Measurements from ENCODE around the gene EXOC8. TPM values are rescaled to one million over a fixed set of nuclear protein-coding genes. Genes with fewer than 3 reads are reported as not detected.
"Not testable (repeated sequence)": the region's sequence is repeated elsewhere in the genome, so short reads cannot be mapped to it uniquely, and the experiment has no call there.

The EXOC8 gene
- total RNA-seq, 1 experiment from 2014 or later: 11.3 TPM

DNA sequence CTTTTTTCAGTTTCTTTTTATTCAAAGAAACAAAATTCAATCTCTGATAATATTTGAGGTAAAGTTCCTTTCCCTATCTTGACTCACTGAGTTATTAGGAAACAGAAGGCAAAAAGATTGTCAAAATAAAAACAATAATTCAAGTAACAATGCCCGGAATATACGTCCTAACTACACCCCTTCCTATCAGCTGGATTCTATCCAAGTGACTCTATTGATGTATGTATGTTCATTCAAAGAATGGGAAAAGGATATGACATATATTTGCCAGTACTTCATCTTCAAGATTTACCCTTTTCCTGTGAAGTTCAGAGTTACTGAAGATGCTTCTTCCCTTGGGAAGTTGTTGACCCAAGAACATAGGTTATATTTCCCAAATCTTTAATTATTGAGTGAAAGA lies 14.2 kb upstream of the EXOC8 start:
- DNase-seq (ENCODE audit: low spot score): no peak
- Mint-ChIP-seq H3K9me3 (no peaks in the 10 kb centered on the region), H3K27me3 (ENCODE audit: low read depth) (no peaks in the 10 kb centered on the region), H3K4me3 (no peak overlapping the region), H3K36me3 (peaks cover 36% of the 10 kb centered on the region), H3K27ac (no peak overlapping the region), H3K4me1 (no peaks in the 10 kb centered on the region)
- POLR2A ChIA-PET: no interaction called here
- TF ChIP-seq ZNF219 (CRISPR knock-in tag; IDR thresholded peaks at IDR 0.05; ENCODE audit: borderline replicate concordance) (no peak), ZNF263 (CRISPR knock-in tag; IDR thresholded peaks at IDR 0.05; ENCODE audit: low read depth) (no peak), CREM (CRISPR knock-in tag; IDR thresholded peaks at IDR 0.05) (no peak)
- TF ChIP-seq, protein P1, sequence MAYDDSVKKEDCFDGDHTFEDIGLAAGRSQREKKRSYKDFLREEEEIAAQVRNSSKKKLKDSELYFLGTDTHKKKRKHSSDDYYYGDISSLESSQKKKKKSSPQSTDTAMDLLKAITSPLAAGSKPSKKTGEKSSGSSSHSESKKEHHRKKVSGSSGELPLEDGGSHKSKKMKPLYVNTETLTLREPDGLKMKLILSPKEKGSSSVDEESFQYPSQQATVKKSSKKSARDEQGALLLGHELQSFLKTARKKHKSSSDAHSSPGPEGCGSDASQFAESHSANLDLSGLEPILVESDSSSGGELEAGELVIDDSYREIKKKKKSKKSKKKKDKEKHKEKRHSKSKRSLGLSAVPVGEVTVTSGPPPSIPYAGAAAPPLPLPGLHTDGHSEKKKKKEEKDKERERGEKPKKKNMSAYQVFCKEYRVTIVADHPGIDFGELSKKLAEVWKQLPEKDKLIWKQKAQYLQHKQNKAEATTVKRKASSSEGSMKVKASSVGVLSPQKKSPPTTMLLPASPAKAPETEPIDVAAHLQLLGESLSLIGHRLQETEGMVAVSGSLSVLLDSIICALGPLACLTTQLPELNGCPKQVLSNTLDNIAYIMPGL (CRISPR knock-in tag; IDR thresholded peaks at IDR 0.05): no peak
- ATAC-seq: no peak
- CTCF ChIA-PET: no interaction called here

DNA sequence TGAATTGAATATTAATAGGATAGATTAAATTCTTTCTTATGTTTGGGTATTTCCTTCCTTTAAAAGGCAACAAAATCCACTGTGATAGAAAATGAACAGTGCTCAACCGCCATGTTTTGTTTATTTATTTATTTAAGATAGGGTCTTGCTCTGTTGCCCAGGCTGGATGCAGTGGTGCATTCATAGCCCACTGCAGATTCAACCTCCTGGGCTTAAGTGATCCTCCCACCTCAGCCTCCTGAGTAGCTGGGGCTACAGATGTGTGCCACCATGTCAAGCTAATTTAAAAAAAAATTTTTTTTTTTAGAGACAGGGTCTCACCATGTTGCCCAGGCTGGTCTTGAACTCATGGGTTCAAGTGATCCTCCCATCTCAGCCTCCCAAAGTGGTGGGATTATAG lies 11.2 kb upstream of the EXOC8 start:
- CTCF ChIA-PET, H3K27ac Mint-ChIP-seq: not testable (repeated sequence)

DNA sequence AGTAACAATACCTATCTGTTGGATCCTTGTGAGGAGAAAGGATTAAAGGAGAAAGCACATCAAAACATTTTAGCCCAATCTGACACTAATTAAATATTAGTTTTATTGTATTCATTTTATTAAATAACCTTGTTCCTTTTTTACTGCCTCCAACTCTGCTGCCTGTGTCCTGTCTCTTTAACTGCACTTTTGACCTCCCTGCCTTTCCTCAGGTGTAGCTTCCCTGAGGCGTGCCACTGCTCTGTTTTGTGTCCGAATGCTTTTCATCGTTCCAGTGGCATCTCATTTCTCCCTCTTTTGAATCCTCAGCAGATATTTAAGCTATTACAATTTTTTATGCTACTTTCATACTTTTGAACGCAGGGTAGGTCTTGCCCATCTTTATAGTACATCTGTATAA lies 10.8 kb upstream of the EXOC8 start:
- POLR2A ChIA-PET: no interaction called here
- no peak overlapping the region for H3K4me3 Mint-ChIP-seq
- TF ChIP-seq ZBTB21 (CRISPR knock-in tag; IDR thresholded peaks at IDR 0.05; ENCODE audit: borderline replicate concordance): no peak
- no peak for TF ChIP-seq TP53 (CRISPR knock-in tag; IDR thresholded peaks at IDR 0.05)
- TF ChIP-seq ZNF232 (CRISPR knock-in tag; IDR thresholded peaks at IDR 0.05): no peak
- no peak for TF ChIP-seq ZNF121 (CRISPR knock-in tag; IDR thresholded peaks at IDR 0.05)
- no peak for TF ChIP-seq FOXP1 (CRISPR knock-in tag; IDR thresholded peaks at IDR 0.05; ENCODE audit: borderline replicate concordance)
- TF ChIP-seq TEAD1 (CRISPR knock-in tag; IDR thresholded peaks at IDR 0.05): no peak
- TF ChIP-seq, protein P2, sequence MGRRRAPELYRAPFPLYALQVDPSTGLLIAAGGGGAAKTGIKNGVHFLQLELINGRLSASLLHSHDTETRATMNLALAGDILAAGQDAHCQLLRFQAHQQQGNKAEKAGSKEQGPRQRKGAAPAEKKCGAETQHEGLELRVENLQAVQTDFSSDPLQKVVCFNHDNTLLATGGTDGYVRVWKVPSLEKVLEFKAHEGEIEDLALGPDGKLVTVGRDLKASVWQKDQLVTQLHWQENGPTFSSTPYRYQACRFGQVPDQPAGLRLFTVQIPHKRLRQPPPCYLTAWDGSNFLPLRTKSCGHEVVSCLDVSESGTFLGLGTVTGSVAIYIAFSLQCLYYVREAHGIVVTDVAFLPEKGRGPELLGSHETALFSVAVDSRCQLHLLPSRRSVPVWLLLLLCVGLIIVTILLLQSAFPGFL (CRISPR knock-in tag; IDR thresholded peaks at IDR 0.05; ENCODE audit: borderline replicate concordance): no peak
- no peak for TF ChIP-seq SMAD3 (CRISPR knock-in tag; IDR thresholded peaks at IDR 0.05; ENCODE audit: borderline replicate concordance)
- TF ChIP-seq NR3C1 (CRISPR knock-in tag; conservative IDR thresholded peaks at IDR 0.05; ENCODE audit: low read depth): no peak
- TF ChIP-seq FOXJ3 (CRISPR knock-in tag; IDR thresholded peaks at IDR 0.05; ENCODE audit: borderline replicate concordance): no peak
- TF ChIP-seq ETV6 (CRISPR knock-in tag; IDR thresholded peaks at IDR 0.05): no peak
- TF ChIP-seq, protein P3, sequence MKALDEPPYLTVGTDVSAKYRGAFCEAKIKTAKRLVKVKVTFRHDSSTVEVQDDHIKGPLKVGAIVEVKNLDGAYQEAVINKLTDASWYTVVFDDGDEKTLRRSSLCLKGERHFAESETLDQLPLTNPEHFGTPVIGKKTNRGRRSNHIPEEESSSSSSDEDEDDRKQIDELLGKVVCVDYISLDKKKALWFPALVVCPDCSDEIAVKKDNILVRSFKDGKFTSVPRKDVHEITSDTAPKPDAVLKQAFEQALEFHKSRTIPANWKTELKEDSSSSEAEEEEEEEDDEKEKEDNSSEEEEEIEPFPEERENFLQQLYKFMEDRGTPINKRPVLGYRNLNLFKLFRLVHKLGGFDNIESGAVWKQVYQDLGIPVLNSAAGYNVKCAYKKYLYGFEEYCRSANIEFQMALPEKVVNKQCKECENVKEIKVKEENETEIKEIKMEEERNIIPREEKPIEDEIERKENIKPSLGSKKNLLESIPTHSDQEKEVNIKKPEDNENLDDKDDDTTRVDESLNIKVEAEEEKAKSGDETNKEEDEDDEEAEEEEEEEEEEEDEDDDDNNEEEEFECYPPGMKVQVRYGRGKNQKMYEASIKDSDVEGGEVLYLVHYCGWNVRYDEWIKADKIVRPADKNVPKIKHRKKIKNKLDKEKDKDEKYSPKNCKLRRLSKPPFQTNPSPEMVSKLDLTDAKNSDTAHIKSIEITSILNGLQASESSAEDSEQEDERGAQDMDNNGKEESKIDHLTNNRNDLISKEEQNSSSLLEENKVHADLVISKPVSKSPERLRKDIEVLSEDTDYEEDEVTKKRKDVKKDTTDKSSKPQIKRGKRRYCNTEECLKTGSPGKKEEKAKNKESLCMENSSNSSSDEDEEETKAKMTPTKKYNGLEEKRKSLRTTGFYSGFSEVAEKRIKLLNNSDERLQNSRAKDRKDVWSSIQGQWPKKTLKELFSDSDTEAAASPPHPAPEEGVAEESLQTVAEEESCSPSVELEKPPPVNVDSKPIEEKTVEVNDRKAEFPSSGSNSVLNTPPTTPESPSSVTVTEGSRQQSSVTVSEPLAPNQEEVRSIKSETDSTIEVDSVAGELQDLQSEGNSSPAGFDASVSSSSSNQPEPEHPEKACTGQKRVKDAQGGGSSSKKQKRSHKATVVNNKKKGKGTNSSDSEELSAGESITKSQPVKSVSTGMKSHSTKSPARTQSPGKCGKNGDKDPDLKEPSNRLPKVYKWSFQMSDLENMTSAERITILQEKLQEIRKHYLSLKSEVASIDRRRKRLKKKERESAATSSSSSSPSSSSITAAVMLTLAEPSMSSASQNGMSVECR (CRISPR knock-in tag; IDR thresholded peaks at IDR 0.05; ENCODE audit: borderline replicate concordance): no peak
- no peak for ATAC-seq
- CTCF ChIA-PET: no interaction called here
- H3K36me3 Mint-ChIP-seq: peaks cover 43% of the 10 kb centered on the region
- H3K4me1 Mint-ChIP-seq: no peaks in the 10 kb centered on the region
- H3K27ac Mint-ChIP-seq: no peak overlapping the region
- DNase-seq (ENCODE audit: low spot score): no peak
- no peaks in the 10 kb centered on the region for H3K9me3 Mint-ChIP-seq
- H3K27me3 Mint-ChIP-seq (ENCODE audit: low read depth): no peaks in the 10 kb centered on the region

More for the DNA sequence above, 11.2 kb upstream of the EXOC8 start:
- H3K9me3 Mint-ChIP-seq; H3K4me1 Mint-ChIP-seq; ATAC-seq; DNase-seq (ENCODE audit: low spot score); H3K27me3 Mint-ChIP-seq (ENCODE audit: low read depth); POLR2A ChIA-PET; H3K4me3 Mint-ChIP-seq: not testable (repeated sequence)
- H3K36me3 Mint-ChIP-seq: peaks cover 43% of the 10 kb centered on the region

Measured in WTC11 (cell line).